Ovary (tissue), 3 donors: ENCODE data around the gene HPCAL1.

ENCODE experiments used
- CTCF ChIP-seq, 3 donors: fragments of 450-650 bp in 2 of 3; fragments of 200-600 bp in 1 of 3; IDR thresholded peaks; one replicate each; pipeline versions ENCODE4 v1.5.1 to v1.8.0; 2016 to 2022; ENCODE audit warnings: antibody characterized with exemption in 3 of 3, mild to moderate bottlenecking in 1 of 3
- EP300 ChIP-seq: sonication (generic); formaldehyde crosslinking; IDR thresholded peaks from one replicate; pipeline ENCODE4 v1.6.1; 2017; ENCODE audit warnings: antibody characterized with exemption
- POLR2A ChIP-seq: fragments of 450-650 bp; IDR thresholded peaks from one replicate; pipeline ENCODE4 v1.6.1; 2017; ENCODE audit warnings: antibody characterized with exemption, mild to moderate bottlenecking, moderate library complexity
- donor health status: DM: no; HTN: no; CAD: no.

- TF ChIP-seq CTCF (IDR thresholded peaks at IDR 0.05): no peak
- no peak for TF ChIP-seq POLR2A
- no peak for TF ChIP-seq EP300
These were observed 151.2 kb downstream of the HPCAL1 start for GRCh38 chr2:10453905-10454298.
